Measurements from ENCODE around the gene LSM7. TPM values are rescaled to one million over a fixed set of nuclear protein-coding genes. Genes with fewer than 3 reads are reported as not detected.
"Not testable (repeated sequence)": the region's sequence is repeated elsewhere in the genome, so short reads cannot be mapped to it uniquely, and the experiment has no call there.

Gene LSM7
- total RNA-seq, 1 experiment from 2014 or later, result 380 TPM

DNA sequence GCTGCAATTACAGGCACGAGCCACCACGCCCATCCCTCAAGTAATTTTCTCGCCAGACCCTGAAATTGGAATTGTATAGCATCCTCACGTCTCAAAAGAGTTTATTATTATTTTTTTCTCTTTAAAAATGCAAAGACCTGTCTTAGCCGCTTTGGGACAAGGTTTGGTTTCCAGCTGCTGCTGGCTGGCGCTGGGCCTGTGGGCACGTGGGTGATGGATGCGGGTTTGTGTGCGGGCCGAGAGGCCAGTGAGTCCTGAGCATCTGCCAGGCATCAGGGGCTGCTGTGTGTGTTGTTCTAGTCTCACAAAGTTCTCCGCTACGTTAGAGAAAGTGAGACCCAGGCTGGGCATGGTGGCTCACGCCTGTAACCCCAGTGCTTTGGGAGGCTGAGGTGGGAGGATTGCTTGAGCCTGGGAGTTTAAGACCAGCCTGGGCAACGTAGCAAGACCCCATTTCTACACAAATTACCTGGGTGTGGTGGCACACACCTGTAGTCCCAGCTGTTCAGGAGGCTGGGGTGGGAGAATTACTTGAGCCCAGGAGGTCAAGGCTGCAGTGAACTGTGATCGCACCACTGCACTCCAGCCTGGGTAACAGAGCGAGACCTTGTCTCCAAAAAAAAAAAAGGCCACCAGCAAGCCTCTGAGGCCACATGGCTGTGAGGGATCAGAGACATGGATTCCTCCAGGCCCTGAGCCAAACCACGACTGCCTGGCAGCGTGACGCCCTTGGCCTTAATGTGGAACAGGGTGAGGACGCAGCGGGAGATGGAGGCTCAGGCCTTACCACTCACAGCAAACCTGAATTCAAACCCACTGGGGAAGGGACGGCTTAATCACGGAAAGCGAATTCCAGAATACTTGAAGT is 27.0 kb upstream of the LSM7 start:
- peak; percentile 64 for DNase-seq (ENCODE audit: low read depth)

DNA sequence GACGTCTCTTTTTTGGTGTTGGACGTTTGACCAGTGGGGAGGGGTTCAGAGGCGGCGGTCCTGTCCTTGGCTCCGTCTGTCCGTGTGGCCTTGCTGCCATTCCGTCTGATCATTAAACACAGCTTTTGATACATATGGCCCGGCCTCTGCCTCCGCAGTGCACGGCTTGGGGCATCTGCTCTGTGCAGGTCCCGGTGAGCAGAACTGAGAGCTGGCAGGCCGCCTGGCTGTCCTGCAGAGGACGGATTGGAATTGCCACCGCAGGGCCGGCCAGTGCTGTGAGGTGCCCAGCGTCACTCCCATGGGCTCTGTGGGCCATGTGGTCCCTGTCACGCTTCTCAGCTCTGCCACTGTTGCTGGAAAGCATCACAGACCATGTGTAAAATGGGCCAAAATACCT is 26.3 kb upstream of the LSM7 start:
- no peak for DNase-seq (ENCODE audit: low read depth)

GRCh38 chr19:2353887-2354592 is 25.7 kb upstream of the LSM7 start:
- DNase-seq (ENCODE audit: low read depth), result no peak

GRCh38 chr19:2353159-2353886 is 24.9 kb upstream of the LSM7 start:
- no peak for DNase-seq (ENCODE audit: low read depth)

GRCh38 chr19:2352121-2352520 is 23.7 kb upstream of the LSM7 start:
- no peak for DNase-seq (ENCODE audit: low read depth)

DNA sequence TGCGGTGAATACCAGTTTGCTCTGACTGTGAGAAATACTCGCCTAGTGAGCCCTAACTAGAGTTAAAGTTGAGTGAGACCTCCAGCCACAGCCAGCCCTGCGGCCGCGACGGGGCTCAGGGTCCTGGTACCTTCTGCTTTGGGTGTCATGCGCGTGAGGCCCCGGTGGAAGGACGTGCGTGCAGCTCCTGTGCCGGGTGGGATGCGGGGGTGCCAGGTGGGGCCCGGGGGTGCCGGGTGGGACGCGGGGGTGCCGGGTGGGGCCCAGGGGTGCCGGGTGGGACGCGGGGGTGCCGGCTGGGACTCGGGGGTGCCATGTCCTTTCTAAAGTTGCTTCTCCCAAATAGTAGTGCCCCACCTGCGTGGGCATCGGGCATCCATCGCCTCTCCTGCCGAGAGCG is 23.2 kb upstream of the LSM7 start:
- no peak for DNase-seq (ENCODE audit: low read depth)

DNA sequence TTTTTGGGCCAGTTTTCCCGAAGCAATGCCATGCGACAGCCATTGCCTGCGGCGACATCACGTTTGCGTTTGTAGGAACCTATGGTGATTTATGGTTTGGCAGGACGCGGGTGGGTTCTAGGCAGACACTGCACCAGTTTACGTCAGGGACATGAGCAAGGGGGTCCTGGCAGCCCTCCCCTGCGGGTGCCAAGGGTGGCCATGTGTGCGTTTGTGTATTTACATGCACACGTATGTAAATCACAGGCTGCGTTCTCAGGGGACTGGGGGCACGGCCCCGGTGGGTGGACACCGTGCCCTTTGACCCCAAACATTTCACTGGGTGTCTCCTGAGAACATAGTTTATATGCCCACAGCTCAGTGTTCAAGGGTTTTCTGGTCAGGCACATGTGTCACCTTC is 22.3 kb upstream of the LSM7 start:
- DNase-seq (ENCODE audit: low read depth), result no peak

DNA sequence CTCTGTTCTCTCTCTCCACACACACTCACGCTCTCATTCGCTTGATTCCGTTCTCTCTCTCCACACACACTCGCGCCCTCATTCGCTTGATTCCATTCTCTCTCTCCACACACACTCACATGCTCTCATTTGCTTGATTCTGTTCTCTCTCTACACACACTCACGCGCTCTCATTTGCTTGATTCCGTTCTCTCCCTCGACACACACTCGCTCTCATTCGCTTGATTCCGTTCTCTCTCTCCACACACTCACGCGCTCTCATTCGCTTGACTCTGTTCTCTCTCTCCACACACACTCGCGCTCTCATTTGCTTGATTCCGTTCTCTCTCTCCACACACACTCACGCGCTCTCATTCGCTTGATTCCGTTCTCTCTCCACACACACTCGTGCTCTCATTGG is 21.4 kb upstream of the LSM7 start:
- not testable (repeated sequence) for DNase-seq (ENCODE audit: low read depth)

DNA sequence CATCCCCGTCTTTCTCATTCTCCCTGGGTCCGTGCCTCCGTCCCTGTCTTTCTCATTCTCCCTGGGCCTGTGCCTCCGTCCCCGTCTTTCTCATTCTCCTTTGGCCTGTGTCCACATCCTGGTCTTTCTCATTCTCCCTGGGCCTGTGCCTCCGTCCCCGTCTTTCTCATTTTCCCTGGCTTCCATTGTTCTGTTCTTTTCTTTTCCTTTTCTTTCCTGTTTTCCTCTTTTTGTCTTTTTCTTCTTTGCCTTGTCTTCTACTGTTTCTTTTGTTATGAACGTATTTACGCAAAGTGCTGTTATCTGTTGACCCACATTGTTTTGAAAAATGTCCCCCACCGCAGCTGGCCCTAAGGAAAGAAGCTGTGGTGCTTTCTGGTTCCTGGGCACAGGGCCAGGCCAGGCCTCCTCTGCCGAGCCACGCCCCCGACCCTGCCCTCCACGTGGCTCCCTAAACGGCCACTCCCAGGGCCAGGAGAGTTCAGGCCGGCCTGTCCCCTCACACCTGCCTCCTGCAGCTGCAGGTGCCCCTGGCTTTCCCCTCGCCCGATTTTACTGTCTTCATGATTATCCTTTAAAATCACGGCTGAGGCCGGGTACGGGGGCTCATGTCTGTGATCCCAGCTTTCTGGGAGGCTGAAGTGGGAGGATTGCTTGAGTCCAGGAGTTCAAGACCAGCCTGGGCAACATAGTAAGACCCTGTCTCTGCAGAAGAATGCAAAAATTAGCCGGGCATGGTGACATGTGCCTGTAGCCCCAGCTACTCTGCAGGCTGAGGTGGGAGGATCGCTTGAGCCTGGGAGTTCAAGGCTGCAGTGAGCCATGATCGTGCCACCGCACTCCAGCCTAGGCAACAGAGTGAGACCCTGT is 17.6 kb upstream of the LSM7 start:
- peak; percentile 32 for DNase-seq (ENCODE audit: low read depth)

DNA sequence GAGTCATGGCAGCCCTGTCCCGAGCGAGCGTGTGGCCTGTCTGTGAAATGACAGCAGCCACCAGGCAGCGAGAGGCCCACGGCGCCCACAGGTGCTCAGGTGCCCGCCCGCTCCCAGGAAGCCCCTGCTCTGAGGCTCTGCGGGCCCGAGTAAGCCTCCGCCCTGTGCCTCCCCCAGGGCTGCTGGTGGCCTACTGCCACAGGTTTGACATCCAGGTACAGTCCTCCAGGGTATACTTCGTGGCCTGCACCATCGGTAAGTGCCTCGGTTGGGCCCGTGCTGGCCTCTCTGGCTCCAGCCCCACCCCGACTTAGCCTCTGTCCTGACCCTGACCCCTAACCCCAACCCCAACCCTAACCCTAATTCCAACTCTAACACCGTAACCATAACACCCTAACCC is 16.7 kb upstream of the LSM7 start:
- DNase-seq (ENCODE audit: low read depth), result no peak

GRCh38 chr19:2344381-2344870 is 16.0 kb upstream of the LSM7 start:
- no peak for DNase-seq (ENCODE audit: low read depth)

DNA sequence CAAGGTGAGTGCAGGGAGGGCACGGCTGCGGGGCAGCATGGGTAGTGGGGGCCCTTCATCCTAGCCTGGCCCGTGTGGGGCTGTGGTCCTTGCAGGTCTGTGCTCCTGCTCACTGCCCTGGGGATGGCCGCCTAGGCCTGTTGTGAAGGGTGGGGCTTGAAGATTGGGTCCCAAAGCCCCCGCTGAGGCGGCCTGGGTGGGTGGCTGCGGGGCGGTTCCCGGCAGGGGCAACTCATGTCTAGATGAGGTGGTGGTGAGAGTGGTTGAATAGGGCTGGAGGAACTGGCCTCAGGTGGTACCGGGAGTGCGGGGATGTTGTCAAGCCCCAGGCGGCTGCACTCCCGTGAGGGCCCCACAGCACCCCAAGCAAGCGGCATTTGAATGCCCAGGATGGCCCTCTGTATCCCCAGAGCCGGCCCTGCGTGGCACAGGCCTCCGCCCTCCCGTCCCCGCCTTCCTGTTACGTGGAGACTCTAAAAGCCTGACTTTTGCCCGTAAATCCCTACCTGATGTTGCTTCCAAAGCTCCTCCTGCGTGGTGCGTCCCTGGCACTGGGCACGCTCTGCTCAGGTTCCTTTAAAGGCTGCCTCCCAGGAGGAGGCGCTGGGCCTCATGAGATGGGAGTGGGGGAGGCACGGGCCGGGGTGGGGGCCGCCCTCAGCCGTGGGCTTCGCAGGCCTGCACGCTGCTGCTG is 15.1 kb upstream of the LSM7 start:
- DNase-seq (ENCODE audit: low read depth), result no peak

DNA sequence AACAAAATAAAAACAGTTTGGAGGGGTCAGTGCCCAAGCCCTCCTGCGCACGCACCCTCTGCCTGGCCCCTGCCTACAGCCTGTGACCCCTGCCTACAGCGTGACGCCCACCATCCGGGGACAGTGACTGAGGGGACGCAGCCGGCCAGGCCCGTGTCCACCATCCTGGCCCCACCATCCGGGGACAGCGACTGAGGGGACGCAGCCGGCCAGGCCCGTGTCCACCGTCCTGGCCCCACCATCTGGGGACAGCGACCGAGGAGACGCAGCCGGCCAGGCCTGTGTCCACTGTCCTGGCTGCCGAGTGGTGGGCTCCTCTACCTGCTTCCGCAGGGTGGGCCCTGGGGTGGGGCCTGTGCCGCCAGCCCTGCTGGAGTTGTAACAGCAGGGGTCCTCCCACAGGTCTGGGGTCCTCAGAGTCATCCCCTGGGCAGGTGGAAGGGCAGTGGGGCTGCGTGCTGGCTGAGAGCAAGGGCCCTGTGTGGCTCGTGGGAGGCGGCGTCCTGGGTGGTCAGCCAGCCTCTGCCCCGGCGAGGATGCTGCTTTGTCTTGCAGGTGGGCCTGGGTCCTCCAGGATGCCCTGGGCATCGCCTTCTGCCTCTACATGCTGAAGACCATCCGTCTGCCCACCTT is 14.4 kb upstream of the LSM7 start:
- DNase-seq (ENCODE audit: low read depth), result no peak

GRCh38 chr19:2341982-2342381 is 13.6 kb upstream of the LSM7 start:
- DNase-seq (ENCODE audit: low read depth), result no peak

- DNase-seq (ENCODE audit: low read depth), result no peak
Measured at GRCh38 chr19:2341244-2341751, 12.9 kb upstream of the LSM7 start.

DNA sequence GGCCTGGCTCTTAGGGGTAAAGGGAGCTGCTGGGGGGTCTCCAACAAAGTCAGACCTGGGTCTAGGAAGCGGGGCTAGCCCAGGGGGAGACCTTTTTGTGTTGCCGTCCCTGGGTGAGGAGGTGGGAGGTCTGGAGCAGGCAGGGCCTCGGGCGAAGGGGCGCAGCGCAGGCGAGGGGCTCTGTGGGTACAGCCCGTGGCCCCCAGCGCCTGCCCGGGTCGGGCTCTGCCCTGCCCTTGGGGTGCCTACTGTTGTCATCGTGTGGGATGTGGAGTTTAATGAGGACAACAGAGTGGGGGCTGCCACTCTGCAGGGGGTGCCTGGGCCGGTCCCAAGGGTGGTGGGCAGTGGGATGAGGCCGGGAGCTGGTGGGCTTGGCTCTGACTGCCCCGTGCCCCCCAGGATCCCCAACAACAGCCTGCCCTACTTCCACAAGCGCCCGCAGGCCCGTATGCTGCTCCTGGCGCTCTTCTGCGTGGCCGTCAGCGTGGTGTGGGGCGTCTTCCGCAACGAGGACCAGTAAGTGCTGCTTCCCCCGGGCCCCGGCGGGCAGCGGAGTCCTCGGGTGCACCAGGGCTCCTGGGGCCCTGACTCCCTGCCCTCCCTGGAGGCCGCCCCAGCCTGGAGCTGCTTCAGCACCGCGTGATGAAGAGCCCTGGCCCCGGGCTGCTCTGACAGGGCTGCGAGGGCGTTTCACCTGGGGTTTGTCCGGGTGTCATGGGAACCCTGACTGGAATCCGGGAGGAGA is 12.3 kb upstream of the LSM7 start:
- no peak for DNase-seq (ENCODE audit: low read depth)

GRCh38 chr19:2339644-2340310 is 11.4 kb upstream of the LSM7 start:
- DNase-seq (ENCODE audit: low read depth), result no peak

GRCh38 chr19:2338751-2339643 is 10.6 kb upstream of the LSM7 start:
- DNase-seq (ENCODE audit: low read depth), result no peak

Measured in Daoy (cell line).